ENCODE measurements around the gene LHFPL6. TPM values are rescaled to one million over a fixed set of nuclear protein-coding genes. Genes with fewer than 3 reads are reported as not detected.

The LHFPL6 gene
- total RNA-seq, 2 experiments from 2014 or later = 0.60 to 0.74 TPM

- DNase-seq (no peak), ATAC-seq (no peak)
- H3K27me3 Mint-ChIP-seq = peaks cover 3% of the 10 kb centered on the region
- H3K27ac Mint-ChIP-seq = no peak overlapping the region
- CTCF ChIA-PET = no interaction called here
- no peaks in the 10 kb centered on the region for H3K9me3 Mint-ChIP-seq
- TF ChIP-seq CTCF (IDR thresholded peaks at IDR 0.05) = no peak
- no peak overlapping the region for H3K4me3 Mint-ChIP-seq
- H3K4me1 Mint-ChIP-seq (ENCODE audit: low read depth) = no peaks in the 10 kb centered on the region
- intact Hi-C loops (cut with micrococcal nuclease) = no loop called here
- no peaks in the 10 kb centered on the region for H3K36me3 Mint-ChIP-seq (ENCODE audit: low read depth)
- POLR2A ChIA-PET = no interaction called here
These were observed 99.9 kb downstream of the LHFPL6 start for GRCh38 chr13:39503048-39503447.

- Mint-ChIP-seq H3K36me3 (ENCODE audit: low read depth) (no peaks in the 10 kb centered on the region), H3K4me1 (ENCODE audit: low read depth) (no peaks in the 10 kb centered on the region), H3K4me3 (no peak overlapping the region), H3K9me3 (no peaks in the 10 kb centered on the region), H3K27me3 (peaks cover 3% of the 10 kb centered on the region), H3K27ac (no peak overlapping the region)
- DNase-seq (no peak), ATAC-seq (no peak)
- no peak for TF ChIP-seq CTCF (IDR thresholded peaks at IDR 0.05)
- ChIA-PET POLR2A (no interaction called here), CTCF (no interaction called here)
- intact Hi-C loops (cut with micrococcal nuclease) = no loop called here
These were observed 101.2 kb downstream of the LHFPL6 start for GRCh38 chr13:39501702-39502324.

- CTCF ChIA-PET = no interaction called here
- no peak overlapping the region for H3K27ac Mint-ChIP-seq
These were observed 103.4 kb downstream of the LHFPL6 start for GRCh38 chr13:39499604-39500003.

GRCh38 chr13:39498471-39499114 is 104.4 kb downstream of the LHFPL6 start:
- Mint-ChIP-seq H3K27me3 (peaks cover 3% of the 10 kb centered on the region), H3K4me1 (ENCODE audit: low read depth) (no peaks in the 10 kb centered on the region), H3K4me3 (no peak overlapping the region), H3K9me3 (no peaks in the 10 kb centered on the region), H3K27ac (no peak overlapping the region), H3K36me3 (ENCODE audit: low read depth) (no peaks in the 10 kb centered on the region)
- ChIA-PET CTCF (interaction anchor here (1.7 kb wide), 1 partner anchor 117 kb away, joined by 5 read pairs; no protein-coding TSS in a partner anchor), POLR2A (no interaction called here)
- no peak for ATAC-seq
- intact Hi-C loops (cut with micrococcal nuclease) = no loop called here
- no peak for TF ChIP-seq CTCF (IDR thresholded peaks at IDR 0.05)
- no peak for DNase-seq

More at GRCh38 chr13:39499604-39500003, 103.4 kb downstream of the LHFPL6 start:
- POLR2A ChIA-PET = no interaction called here
- TF ChIP-seq CTCF (IDR thresholded peaks at IDR 0.05) = no peak
- Mint-ChIP-seq H3K4me3 (no peak overlapping the region), H3K4me1 (ENCODE audit: low read depth) (no peaks in the 10 kb centered on the region), H3K27me3 (peaks cover 3% of the 10 kb centered on the region), H3K36me3 (ENCODE audit: low read depth) (no peaks in the 10 kb centered on the region), H3K9me3 (no peaks in the 10 kb centered on the region)
- ATAC-seq (no peak), DNase-seq (no peak)
- intact Hi-C loops (cut with micrococcal nuclease) = no loop called here

GRCh38 chr13:39496506-39496905 is 106.5 kb downstream of the LHFPL6 start:
- TF ChIP-seq CTCF (IDR thresholded peaks at IDR 0.05) = no peak
- ATAC-seq = no peak
- Mint-ChIP-seq H3K9me3 (no peaks in the 10 kb centered on the region), H3K4me1 (ENCODE audit: low read depth) (no peaks in the 10 kb centered on the region), H3K27me3 (peaks cover 3% of the 10 kb centered on the region), H3K36me3 (ENCODE audit: low read depth) (no peaks in the 10 kb centered on the region), H3K27ac (no peak overlapping the region), H3K4me3 (no peak overlapping the region)
- intact Hi-C loops (cut with micrococcal nuclease) = no loop called here
- ChIA-PET CTCF (interaction anchor here (0.6 to 2.2 kb wide), 2 partner anchors 19 to 102 kb away, joined by 3 to 6 read pairs; no protein-coding TSS in a partner anchor), POLR2A (no interaction called here)
- no peak for DNase-seq

All from activated CD8-positive, alpha-beta T cell treated with anti-CD3 and anti-CD28 coated beads for 36 hours (primary cell).